H1 (cell line): Measurements from ENCODE around the gene EPHA8. TPM values are rescaled to one million over a fixed set of nuclear protein-coding genes. Genes with fewer than 3 reads are reported as not detected.

Experiments used
- CTCF ChIA-PET: fragments of 300-600 bp; sonication (Branson Sonifier 250); formaldehyde crosslinking; loops from one replicate; lab custom pipeline; 2021; ENCODE audit not compliant: partially characterized antibody; lab: Charles Lee
- POLR2A ChIA-PET: fragments of 300-600 bp; sonication (Branson Sonifier 250); formaldehyde crosslinking; loops from one replicate; lab custom pipeline; 2021; ENCODE audit warnings: inconsistent platforms; ENCODE audit not compliant: partially characterized antibody; lab: Charles Lee
- DNase-seq, 2 experiments: peaks; one replicate each; pipeline versions ENCODE4 v3.0.0 to v3.0.0-alpha.2; 2010 to 2022; ENCODE audit warnings: low spot score in 2 of 2, low read depth in 1 of 2, mixed read lengths in 1 of 2
- FAIRE-seq: peaks from 2 replicates; lab custom pipeline; 2011; peaks lifted over from hg19 to GRCh38; lab: Jason Lieb, UNC
- H2AFZ ChIP-seq: 2 replicates; pipeline ENCODE4 v1.8.1; 2012; ENCODE audit warnings: low read length, inconsistent platforms
- H2AK5ac ChIP-seq: 2 replicates; pipeline ENCODE4 v1.6.1; 2013; ENCODE audit warnings: low read depth, low read length
- H2BK120ac ChIP-seq: replicated peaks from 2 replicates; pipeline ENCODE3; 2013; ENCODE audit warnings: low read depth, low read length, inconsistent platforms
- H2BK12ac ChIP-seq: 2 replicates; pipeline ENCODE4 v1.6.1; 2013; ENCODE audit warnings: low read depth, low read length
- H2BK15ac ChIP-seq: 2 replicates; pipeline ENCODE4 v1.6.1; 2013; ENCODE audit warnings: low read length
- H2BK20ac ChIP-seq: 2 replicates; pipeline ENCODE4 v1.6.1; 2013; ENCODE audit warnings: low read length
- H2BK5ac ChIP-seq: 2 replicates; pipeline ENCODE4 v1.6.1; 2013; ENCODE audit warnings: low read depth, low read length
- H3K14ac ChIP-seq: 2 replicates; pipeline ENCODE4 v1.6.1; 2013; ENCODE audit warnings: inconsistent platforms; ENCODE audit not compliant: insufficient read length
- H3K18ac ChIP-seq: 2 replicates; pipeline ENCODE4 v1.6.1; 2013; ENCODE audit warnings: low read length; ENCODE audit errors: extremely low read depth
- H3K23ac ChIP-seq: 2 replicates; pipeline ENCODE4 v1.6.1; 2013; ENCODE audit warnings: inconsistent platforms; ENCODE audit not compliant: insufficient read length
- H3K23me2 ChIP-seq: 2 replicates; pipeline ENCODE4 v1.6.1; 2013; ENCODE audit warnings: low read depth, low read length
- H3K27ac ChIP-seq: 2 replicates; pipeline ENCODE4 v1.6.1; 2011; ENCODE audit warnings: low read depth, low read length, inconsistent platforms
- H3K27me3 ChIP-seq, 4 experiments: replicated peaks in 1 of 4; 1 replicate in 1 of 4; 2 replicates in 3 of 4; pipeline versions ENCODE4 v1.6.1 to v1.8.1; 2011 to 2013; ENCODE audit warnings: low read length in 3 of 4, mild to moderate bottlenecking in 3 of 4, inconsistent platforms in 2 of 4, mixed read lengths in 2 of 4, moderate library complexity in 1 of 4; ENCODE audit not compliant: control insufficient read depth in 3 of 4, insufficient read depth in 3 of 4; ENCODE audit errors: extremely low read depth in 1 of 4
- H3K36me3 ChIP-seq, 4 experiments: 2 replicates each; pipeline versions ENCODE4 v1.6.1 to v1.8.1; 2011 to 2013; ENCODE audit warnings: mild to moderate bottlenecking in 4 of 4, low read length in 3 of 4, moderate library complexity in 2 of 4, control low read depth in 1 of 4, inconsistent platforms in 1 of 4; ENCODE audit not compliant: insufficient read depth in 4 of 4, control insufficient read depth in 2 of 4
- H3K4ac ChIP-seq: replicated peaks from 2 replicates; pipeline ENCODE3; 2013; ENCODE audit warnings: low read length, low read depth, mixed read lengths, inconsistent platforms; ENCODE audit not compliant: insufficient read length
- H3K4me1 ChIP-seq, 4 experiments: replicated peaks in 1 of 4; 1 replicate in 1 of 4; 2 replicates in 3 of 4; pipeline versions ENCODE4 v1.6.1 to v1.8.1; 2011 to 2013; ENCODE audit warnings: low read length in 3 of 4, inconsistent platforms in 2 of 4, mixed read lengths in 1 of 4; ENCODE audit not compliant: insufficient read depth in 4 of 4, control insufficient read depth in 3 of 4
- H3K4me2 ChIP-seq, 2 experiments: 2 replicates each; pipeline versions ENCODE4 v1.6.1 to v1.8.1; 2011 to 2013; ENCODE audit warnings: low read depth in 2 of 2, low read length in 2 of 2, control low read depth in 1 of 2, inconsistent platforms in 1 of 2, mild to moderate bottlenecking in 1 of 2; ENCODE audit not compliant: insufficient read depth in 1 of 2
- H3K4me3 ChIP-seq, 4 experiments: fragments of 200-600, 300-600 bp in 1 of 4; sonication (generic), shearing (Covaris generic), sonication (Bioruptor Twin) in 1 of 4; 2 replicates each; pipeline versions ENCODE4 v1.5.1 to v1.8.1; 2011 to 2016; ENCODE audit warnings: low read length in 4 of 4, low read depth in 3 of 4, control low read depth in 2 of 4, inconsistent platforms in 2 of 4, mild to moderate bottlenecking in 2 of 4, mixed read lengths in 1 of 4, moderate library complexity in 1 of 4; ENCODE audit not compliant: insufficient read depth in 2 of 4; ENCODE audit errors: extremely low read depth in 1 of 4
- H3K56ac ChIP-seq: replicated peaks from 2 replicates; pipeline ENCODE3; 2013; ENCODE audit warnings: low read depth, mild to moderate bottlenecking, mixed read lengths, low read length, inconsistent platforms; ENCODE audit not compliant: insufficient read length
- H3K79me1 ChIP-seq: 2 replicates; pipeline ENCODE4 v1.6.1; 2013; ENCODE audit warnings: low read depth, low read length, control low read depth
- H3K79me2 ChIP-seq, 2 experiments: 2 replicates each; pipeline versions ENCODE4 v1.6.1 to v1.8.1; 2012 to 2013; ENCODE audit warnings: low read length in 2 of 2, mild to moderate bottlenecking in 2 of 2, inconsistent platforms in 1 of 2; ENCODE audit not compliant: insufficient read depth in 2 of 2, control insufficient read depth in 1 of 2
- H3K9ac ChIP-seq, 4 experiments: replicated peaks in 1 of 4; 1 replicate in 1 of 4; 2 replicates in 3 of 4; pipeline versions ENCODE4 v1.6.1 to v1.8.1; 2011 to 2013; ENCODE audit warnings: low read depth in 3 of 4, low read length in 3 of 4, control low read depth in 2 of 4, mild to moderate bottlenecking in 2 of 4, moderate library complexity in 2 of 4, inconsistent platforms in 1 of 4; ENCODE audit errors: extremely low read depth in 1 of 4
- H3K9me3 ChIP-seq, 2 experiments: 2 replicates each; pipeline versions ENCODE4 v1.6.1 to v1.8.1; 2012 to 2013; ENCODE audit warnings: mild to moderate bottlenecking in 2 of 2, moderate library complexity in 2 of 2, control low read depth in 1 of 2, inconsistent platforms in 1 of 2, low read depth in 1 of 2, low read length in 1 of 2, mixed read lengths in 1 of 2; ENCODE audit not compliant: insufficient read depth in 2 of 2
- H4K20me1 ChIP-seq, 2 experiments: replicated peaks in 1 of 2; 2 replicates each; pipeline versions ENCODE3 to v1.8.1; 2011 to 2013; ENCODE audit warnings: inconsistent platforms in 2 of 2, low read length in 2 of 2, mild to moderate bottlenecking in 1 of 2; ENCODE audit not compliant: insufficient read depth in 2 of 2, control insufficient read depth in 1 of 2
- H4K5ac ChIP-seq: 2 replicates; pipeline ENCODE4 v1.6.1; 2013; ENCODE audit warnings: low read length, low read depth, mixed read lengths, inconsistent platforms; ENCODE audit not compliant: insufficient read length
- H4K8ac ChIP-seq: 2 replicates; pipeline ENCODE4 v1.8.0; 2013; ENCODE audit warnings: mild to moderate bottlenecking, moderate library complexity, low read length, inconsistent platforms; ENCODE audit not compliant: insufficient read depth; ENCODE audit errors: extremely low read depth
- H4K91ac ChIP-seq: replicated peaks from 2 replicates; pipeline ENCODE3; 2013; ENCODE audit warnings: low read length, mixed read lengths, inconsistent platforms; ENCODE audit not compliant: insufficient read length
- BRCA1 ChIP-seq: IDR thresholded peaks from 2 replicates; pipeline ENCODE4 v1.6.1; 2012; ENCODE audit warnings: low read depth, low read length, improper control_type of control experiment
- CBX8 ChIP-seq: fragments of 300-800, 300-1000 bp; sonication (generic); IDR thresholded peaks from 2 replicates; pipeline ENCODE4 v1.7.1; 2016; ENCODE audit warnings: low read depth, low read length, borderline replicate concordance
- CEBPB ChIP-seq: IDR thresholded peaks from 2 replicates; pipeline ENCODE4 v1.6.1; 2012; ENCODE audit warnings: low read depth, low read length
- CHD2 ChIP-seq: IDR thresholded peaks from 2 replicates; pipeline ENCODE4 v1.6.1; 2012; ENCODE audit warnings: low read length, improper control_type of control experiment
- E2F6 ChIP-seq: IDR thresholded peaks from 2 replicates; pipeline ENCODE4 v1.6.1; 2012; ENCODE audit warnings: inconsistent platforms
- MAX ChIP-seq: IDR thresholded peaks from 2 replicates; pipeline ENCODE4 v1.6.1; 2012; ENCODE audit warnings: inconsistent platforms
- RFX5 ChIP-seq: IDR thresholded peaks from 2 replicates; pipeline ENCODE4 v1.6.1; 2011; ENCODE audit warnings: low read depth, low read length, improper control_type of control experiment, borderline replicate concordance
- RNF2 ChIP-seq: fragments of 200-900, 300-1000 bp; sonication (generic); IDR thresholded peaks from 2 replicates; pipeline ENCODE4 v1.7.1; 2016; ENCODE audit warnings: borderline replicate concordance, low read depth, mild to moderate bottlenecking, antibody characterized with exemption, low read length; ENCODE audit not compliant: poor library complexity, severe bottlenecking; ENCODE audit errors: missing control alignments
- SIN3A ChIP-seq, 2 experiments: IDR thresholded peaks in 1 of 2; conservative IDR thresholded peaks in 1 of 2; 2 replicates each; pipeline ENCODE4 v1.6.1; 2011 to 2012; ENCODE audit warnings: low read length in 2 of 2, improper control_type of control experiment in 1 of 2, low read depth in 1 of 2, mild to moderate bottlenecking in 1 of 2
- SIRT6 ChIP-seq: IDR thresholded peaks from one replicate; pipeline ENCODE4 v1.7.1; 2012; ENCODE audit warnings: low read length, inconsistent platforms
- TCF12 ChIP-seq: IDR thresholded peaks from 2 replicates; pipeline ENCODE4 v1.6.1; 2011; ENCODE audit warnings: low read depth, mild to moderate bottlenecking, low read length
- USF2 ChIP-seq: IDR thresholded peaks from 2 replicates; pipeline ENCODE4 v1.6.1; 2011; ENCODE audit warnings: low read length, improper control_type of control experiment
- WGBS, 2 experiments: shearing (Covaris generic) in 1 of 2; methylation state at CpG; one replicate each; pipeline versions ENCODE4 v1.1.6 to v1.1.7; 2013 to 2015; ENCODE audit warnings: low lambda C conversion rate in 2 of 2, mixed read lengths in 2 of 2, inconsistent platforms in 1 of 2, low coverage in 1 of 2, missing lambda C conversion rate in 1 of 2; ENCODE audit not compliant: insufficient replicate concordance in 2 of 2, insufficient coverage in 1 of 2, insufficient read length in 1 of 2; ENCODE audit errors: extremely low coverage in 1 of 2, missing lambda C conversion rate in 1 of 2; 5-methylcytosine and 5-hydroxymethylcytosine counted together
- polyA plus RNA-seq, 7 experiments: library from polyadenylated mRNA; depleted of rRNA in 3 of 7; stranded (reverse) in 5 of 7; unstranded in 2 of 7; fragments of >200 nt in 5 of 7; fragments of 200-250 nt in 2 of 7; gene quantifications; 1 replicate in 5 of 7; 2 replicates in 1 of 7; 4 replicates in 1 of 7; pipeline versions ENCODE4 v1.2.1 to v1.2.3, GENCODE V29; 2011 to 2013; ENCODE audit warnings: missing spikeins in 2 of 7, mixed read lengths in 2 of 7
- total RNA-seq: library from RNA; stranded (reverse); fragmentation: NEBNext Ultra II Directional; extraction: Animal tissue kit (Norgen Biotek cat#: 25700); gene quantifications from 2 replicates; pipeline ENCODE4 v1.2.1, GENCODE V29; 2021

Gene EPHA8
- total and polyA plus RNA-seq, 2 of the 8 experiments (the other 6 are each of a cell fraction or from before 2014, with no cell fraction given), result 4.0 to 8.4 TPM

- no peak overlapping the region for H4K91ac ChIP-seq
- POLR2A ChIA-PET, result interaction anchor here (0.8 kb wide), 1 partner anchor 15 kb away, joined by 3 read pairs; no protein-coding TSS in a partner anchor
- H3K18ac ChIP-seq, result no peak overlapping the region
- H3K79me2 ChIP-seq, result no peaks in the 10 kb centered on the region
- H3K23ac ChIP-seq, result no peak overlapping the region
- H3K4ac ChIP-seq, result no peak overlapping the region
- no peak overlapping the region for H2BK12ac ChIP-seq
- no peak overlapping the region for H3K14ac ChIP-seq
- no peak overlapping the region for H2BK15ac ChIP-seq
- no peak overlapping the region for H3K4me2 ChIP-seq
- FAIRE-seq (no peak), DNase-seq (no peak)
- peaks cover 0 to 4% (median 2%) of the 10 kb centered on the region in 4 experiments; a peak in 4 of 7 replicates for H3K4me1 ChIP-seq
- peaks cover 0 to 1% of the 10 kb centered on the region in 2 experiments for H4K20me1 ChIP-seq
- no peak overlapping the region for H3K9ac ChIP-seq
- no peaks in the 10 kb centered on the region for H3K27me3 ChIP-seq
- no peak overlapping the region for H2AFZ ChIP-seq
- CTCF ChIA-PET, result interaction anchor here (1.6 kb wide), 1 partner anchor 45 kb away, joined by 4 read pairs; no protein-coding TSS in a partner anchor
- no peak overlapping the region for H4K8ac ChIP-seq
- H3K79me1 ChIP-seq, result no peaks in the 10 kb centered on the region
- no peak overlapping the region for H3K4me3 ChIP-seq
- no peak overlapping the region for H2BK120ac ChIP-seq
- peaks cover 5% of the 10 kb centered on the region; the same call in 1 of the 2 replicates for H3K23me2 ChIP-seq
- H3K56ac ChIP-seq, result no peak overlapping the region
- no peaks in the 10 kb centered on the region for H3K36me3 ChIP-seq
- 92% methylated on average over 8 of the region's 8 CpGs; no CpG with 5 or more reads in 1 of the 2 experiments for WGBS, 2 experiments
- no peaks in the 10 kb centered on the region for H3K9me3 ChIP-seq
- no peak overlapping the region for H3K27ac ChIP-seq
- H2BK20ac ChIP-seq, result no peak overlapping the region
- no peak overlapping the region for H2BK5ac ChIP-seq
- no peak overlapping the region for H4K5ac ChIP-seq
- H2AK5ac ChIP-seq, result no peak overlapping the region
- no peak for TF ChIP-seq RNF2
- no peak for TF ChIP-seq MAX
- TF ChIP-seq USF2, result no peak
- no peak for TF ChIP-seq TCF12
- no peak for TF ChIP-seq SIN3A (conservative IDR thresholded peaks at IDR 0.05 in 1 of 2, IDR thresholded peaks at IDR 0.05 in 1 of 2; ENCODE audit: low read depth in 1 of 2, low read length in 2 of 2)
- no peak for TF ChIP-seq BRCA1
- TF ChIP-seq CHD2, result no peak
- TF ChIP-seq E2F6, result no peak
- TF ChIP-seq SIRT6, result no peak
- TF ChIP-seq RFX5, result no peak
- TF ChIP-seq CEBPB, result no peak
- TF ChIP-seq CBX8, result no peak
These were observed 34.7 kb downstream of the EPHA8 start for GRCh38 chr1:22597996-22598395.
